K562 (cell line): ENCODE results near the gene CD4. TPM values are rescaled to one million over a fixed set of nuclear protein-coding genes. Genes with fewer than 3 reads are reported as not detected.
A peak's percentile ranks its signal among the peaks of the same experiment; 100 is the strongest.

Experiments used
- ATAC-seq: fragments of 200-7000 bp; cut with Tn5 transposase; 3 replicates; pipeline ENCODE4 v1.9.1; 2020; ENCODE audit warnings: moderate library complexity
- BruUV-seq: library from RNA; stranded (reverse); fragments of 400-500 nt; replicated peaks from 2 replicates; lab custom pipeline; 2021; lab: Mats Ljungman, UMichigan
- CTCF ChIA-PET: fragments of 300-600 bp; formaldehyde crosslinking; extraction: SDS; loops from one replicate; lab custom pipeline; 2021; ENCODE audit warnings: low intra/inter-chr PET ratio; lab: Yijun Ruan, JAX
- POLR2A ChIA-PET: fragments of 300-600, 350-650 bp; sonication (Branson Sonifier 250); formaldehyde crosslinking; extraction: SDS; loops from one replicate; lab custom pipeline; 2021; ENCODE audit warnings: antibody characterized with exemption, inconsistent platforms; lab: Yijun Ruan, JAX
- DNase-seq, 4 experiments: peaks; one replicate each; pipeline versions ENCODE4 v3.0.0 to v3.0.0-alpha.2; 2011 to 2018; ENCODE audit warnings: low spot score in 3 of 4, mixed read lengths in 3 of 4; ENCODE audit errors: extremely low read depth in 1 of 4
- FAIRE-seq: peaks from 2 replicates; lab custom pipeline; 2011; peaks lifted over from hg19 to GRCh38; lab: Jason Lieb, UNC
- H2AFZ ChIP-seq: 2 replicates; pipeline ENCODE4 v1.6.0; 2011; ENCODE audit warnings: low read depth, low read length, control low read depth, inconsistent platforms
- H3K27ac ChIP-seq: fragments of 200-600 bp; 3 replicates; pipeline ENCODE4 v1.8.0; 2011; ENCODE audit warnings: low read depth, mild to moderate bottlenecking, control low read depth, inconsistent platforms, low read length, moderate library complexity, mixed read lengths; ENCODE audit errors: extremely low read depth
- H3K27me3 ChIP-seq, 2 experiments: fragments of 300-600 bp in 1 of 2; 2 replicates in 1 of 2; 3 replicates in 1 of 2; pipeline versions ENCODE4 v1.6.0 to v1.8.0; 2011; ENCODE audit warnings: inconsistent platforms in 2 of 2, low read length in 2 of 2, mild to moderate bottlenecking in 1 of 2, mixed read lengths in 1 of 2, moderate library complexity in 1 of 2; ENCODE audit not compliant: control insufficient read depth in 2 of 2, insufficient read depth in 2 of 2
- H3K36me3 ChIP-seq: fragments of 300-600 bp; 3 replicates; pipeline ENCODE4 v1.8.0; 2011; ENCODE audit warnings: mild to moderate bottlenecking, low read length, inconsistent platforms; ENCODE audit not compliant: control insufficient read depth, insufficient read depth
- H3K4me1 ChIP-seq, 2 experiments: fragments of 200-600 bp in 1 of 2; replicated peaks in 1 of 2; 2 replicates in 1 of 2; 3 replicates in 1 of 2; pipeline versions ENCODE4 v1.5.1 to v1.8.0; 2011; ENCODE audit warnings: inconsistent platforms in 2 of 2, low read length in 2 of 2, mild to moderate bottlenecking in 1 of 2, mixed read lengths in 1 of 2, moderate library complexity in 1 of 2; ENCODE audit not compliant: control insufficient read depth in 2 of 2, insufficient read depth in 2 of 2
- H3K4me2 ChIP-seq: 2 replicates; pipeline ENCODE4 v1.6.1; 2011; ENCODE audit warnings: low read length, control low read depth, inconsistent platforms, mixed read lengths; ENCODE audit not compliant: insufficient read depth
- H3K4me3 ChIP-seq: fragments of 200-600 bp; sonication (generic), shearing (Covaris generic); 2 replicates; pipeline ENCODE4 v1.5.1; 2016; ENCODE audit warnings: control low read depth, inconsistent platforms
- H3K79me2 ChIP-seq: fragments of 200-600 bp; 3 replicates; pipeline ENCODE4 v1.8.0; 2011; ENCODE audit warnings: low read length, inconsistent platforms; ENCODE audit not compliant: control insufficient read depth, insufficient read depth
- H3K9ac ChIP-seq, 2 experiments: 2 replicates each; pipeline versions ENCODE4 v1.6.0 to v1.6.1; 2011; ENCODE audit warnings: low read depth in 2 of 2, low read length in 2 of 2, control low read depth in 1 of 2, inconsistent platforms in 1 of 2, mild to moderate bottlenecking in 1 of 2, mixed read lengths in 1 of 2; ENCODE audit not compliant: insufficient read depth in 1 of 2
- H3K9me1 ChIP-seq: one replicate; pipeline ENCODE4 v1.6.0; 2011; ENCODE audit warnings: inconsistent platforms, mild to moderate bottlenecking, low read length, moderate library complexity; ENCODE audit not compliant: control insufficient read depth, insufficient read depth
- H3K9me3 ChIP-seq: replicated peaks from 2 replicates; pipeline ENCODE4 v1.5.1; 2011; ENCODE audit warnings: low read depth, low read length, inconsistent platforms; ENCODE audit not compliant: control insufficient read depth, insufficient read depth
- H4K20me1 ChIP-seq: replicated peaks from 2 replicates; pipeline ENCODE4 v1.6.1; 2011; ENCODE audit warnings: low read length, inconsistent platforms, mixed read lengths; ENCODE audit not compliant: control insufficient read depth, insufficient read depth
- ADNP ChIP-seq: fragments of 200-800 bp; sonication (Bioruptor generic); IDR thresholded peaks from 2 replicates; pipeline ENCODE4 v1.6.1; 2016; ENCODE audit warnings: missing genetic modification characterization, missing compliant biosample characterization
- MECOM ChIP-seq: fragments of 250-450 bp; sonication (Bioruptor Pico); IDR thresholded peaks from 2 replicates; pipeline ENCODE4 v1.8.0; 2022; ENCODE audit warnings: inconsistent platforms
- ZNF263 ChIP-seq: sonication (generic); formaldehyde crosslinking; IDR thresholded peaks from 2 replicates; pipeline ENCODE4 v1.8.0; 2022; ENCODE audit warnings: mild to moderate bottlenecking, missing genetic modification reagents, borderline replicate concordance
- WGBS: fragments of 100-300 bp; shearing (Covaris generic); methylation state at CpG from one replicate; pipeline ENCODE4 v1.1.6; 2016; ENCODE audit warnings: low coverage, mixed read lengths; ENCODE audit not compliant: insufficient coverage; ENCODE audit errors: missing lambda C conversion rate; 5-methylcytosine and 5-hydroxymethylcytosine counted together
- in situ Hi-C: fragments of 300-500 bp; cut with MboI; formaldehyde crosslinking; loops from 4 replicates; pipeline ENCODE4 v1.15.0; 2018; ENCODE audit warnings: inconsistent platforms, mixed read lengths
- intact Hi-C: fragments of 100-400 bp; cut with micrococcal nuclease; formaldehyde crosslinking; loops from 2 replicates; pipeline ENCODE4 v1.14.2; 2022
- polyA plus RNA-seq, 8 experiments: library from polyadenylated mRNA; depleted of rRNA in 4 of 8; stranded (reverse) in 5 of 8; unstranded in 3 of 8; fragments of >200 nt; fragmentation: Nextera tagmentation in 2 of 8; fragmentation: Illumina TruSeq in 1 of 8; extraction: Ambion mirVana in 2 of 8; extraction: Trizol in 1 of 8; gene quantifications; 2 replicates each; pipeline versions ENCODE4 v1.2.1 to v1.2.3, GENCODE V29; 2011 to 2014; ENCODE audit warnings: inconsistent platforms in 1 of 8, missing spikeins in 1 of 8
- total RNA-seq, 7 experiments: library from RNA; depleted of rRNA in 6 of 7; stranded (reverse); fragments of >200 nt in 6 of 7; fragmentation: Illumina TruSeq in 2 of 7; extraction: Trizol in 2 of 7; gene quantifications; 2 replicates each; pipeline versions ENCODE4 v1.2.1 to v1.2.3, GENCODE V29; 2011 to 2021; ENCODE audit warnings: low replicate concordance in 1 of 7
- TF ChIP-seq, protein P1 (sequence below): fragments of 450-650 bp; formaldehyde crosslinking; IDR thresholded peaks from 2 replicates; pipeline ENCODE4 v1.4.0; 2022; ENCODE audit warnings: missing genetic modification characterization

The CD4 gene
- total and polyA plus RNA-seq, 9 of the 15 experiments (the other 6 are each of a cell fraction or from before 2014, with no cell fraction given): 0.06 to 0.27 (median 0.09) TPM; not detected in 5

DNA sequence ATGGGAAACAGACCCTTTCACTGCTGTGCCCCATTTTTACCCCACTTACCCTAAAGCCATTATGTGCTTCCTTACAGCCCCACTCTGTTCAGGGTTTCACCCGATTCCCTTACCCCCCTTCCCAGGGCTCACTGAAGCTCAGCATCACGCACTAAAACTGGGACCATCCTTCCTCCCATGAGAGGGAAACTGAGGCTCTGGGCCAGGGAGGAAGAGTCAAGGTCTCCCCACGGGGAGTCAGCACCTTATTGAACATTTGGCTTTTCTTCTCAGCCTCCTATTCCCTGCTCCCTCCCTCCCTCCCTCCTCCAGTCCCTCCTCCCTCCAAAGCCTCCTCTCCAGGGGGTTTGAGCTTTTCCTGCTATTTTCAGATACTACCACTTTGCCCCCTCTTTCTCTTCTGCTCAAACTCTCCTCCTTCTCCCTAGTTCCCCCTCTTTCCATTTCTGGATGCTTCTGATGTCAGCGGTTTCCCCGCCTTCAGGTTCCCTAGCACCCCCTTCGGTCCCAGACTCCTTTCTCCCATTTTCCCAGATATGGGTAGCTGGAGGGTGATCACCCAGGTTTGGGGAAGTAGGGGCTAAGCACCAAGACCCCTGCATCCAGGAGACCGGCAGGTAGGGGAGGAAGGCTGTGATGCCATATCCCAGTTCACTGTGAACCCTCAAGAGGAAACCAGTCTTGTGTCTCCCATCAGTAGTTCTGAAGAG lies 33.3 kb downstream of the CD4 start:
- peaks cover 0 to 4% of the 10 kb centered on the region in 2 experiments; a peak in 2 of 5 replicates for H3K27me3 ChIP-seq
- no peak overlapping the region for H3K9ac ChIP-seq
- ChIA-PET CTCF (interaction anchor here (1.3 kb wide), 1 partner anchor 69 kb away, joined by 3 read pairs; no protein-coding TSS in a partner anchor), POLR2A (interaction anchor here (1.0 kb wide), 1 partner anchor 10 kb away, joined by 3 read pairs; no protein-coding TSS in a partner anchor)
- intact Hi-C loops: loop anchor here (10.0 kb wide), 2 partner anchors 208 to 268 kb away; partner anchors contain the start of gene IFFO1
- no peaks in the 10 kb centered on the region for H3K36me3 ChIP-seq
- in situ Hi-C loops: no loop called here
- no peak for ATAC-seq
- 6% methylated on average over 2 of the region's 7 CpGs for WGBS
- no peak overlapping the region for H2AFZ ChIP-seq
- BruUV-seq: no TSS peak
- peaks cover 14 to 34% of the 10 kb centered on the region in 2 experiments; a peak in 4 of 5 replicates for H3K4me1 ChIP-seq
- no peak for FAIRE-seq
- DNase-seq: no peak
- no peaks in the 10 kb centered on the region for H4K20me1 ChIP-seq
- no peaks in the 10 kb centered on the region for H3K9me1 ChIP-seq
- no peak overlapping the region for H3K4me3 ChIP-seq
- H3K4me2 ChIP-seq: no peak overlapping the region
- H3K27ac ChIP-seq: no peak overlapping the region
- H3K9me3 ChIP-seq: no peaks in the 10 kb centered on the region
- TF ChIP-seq, protein P1, sequence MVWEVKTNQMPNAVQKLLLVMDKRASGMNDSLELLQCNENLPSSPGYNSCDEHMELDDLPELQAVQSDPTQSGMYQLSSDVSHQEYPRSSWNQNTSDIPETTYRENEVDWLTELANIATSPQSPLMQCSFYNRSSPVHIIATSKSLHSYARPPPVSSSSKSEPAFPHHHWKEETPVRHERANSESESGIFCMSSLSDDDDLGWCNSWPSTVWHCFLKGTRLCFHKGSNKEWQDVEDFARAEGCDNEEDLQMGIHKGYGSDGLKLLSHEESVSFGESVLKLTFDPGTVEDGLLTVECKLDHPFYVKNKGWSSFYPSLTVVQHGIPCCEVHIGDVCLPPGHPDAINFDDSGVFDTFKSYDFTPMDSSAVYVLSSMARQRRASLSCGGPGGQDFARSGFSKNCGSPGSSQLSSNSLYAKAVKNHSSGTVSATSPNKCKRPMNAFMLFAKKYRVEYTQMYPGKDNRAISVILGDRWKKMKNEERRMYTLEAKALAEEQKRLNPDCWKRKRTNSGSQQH (CRISPR knock-in tag): no peak
- TF ChIP-seq ZNF263 (CRISPR knock-in tag) (peak; percentile 80), ADNP (tag) (no peak), MECOM (CRISPR knock-in tag) (no peak)
- no peaks in the 10 kb centered on the region; the same call in 2 of the 3 replicates for H3K79me2 ChIP-seq
